GM12878 (cell line): ENCODE results near the gene IQCK. TPM values are rescaled to one million over a fixed set of nuclear protein-coding genes. Genes with fewer than 3 reads are reported as not detected.

Source experiments
- ATAC-seq: fragments of 200-7000 bp; cut with Tn5 transposase; 3 replicates; pipeline ENCODE4 v1.9.1; 2020; ENCODE audit warnings: mild to moderate bottlenecking, moderate library complexity
- BruUV-seq: library from RNA; stranded (reverse); fragments of 400-500 nt; replicated peaks from 2 replicates; lab custom pipeline; 2021; lab: Mats Ljungman, UMichigan
- CTCF ChIA-PET: fragments of 300-600 bp; sonication (Branson Sonifier 250); formaldehyde crosslinking; extraction: SDS; loops from one replicate; lab custom pipeline; 2021; ENCODE audit warnings: inconsistent platforms; lab: Yijun Ruan, JAX
- POLR2A ChIA-PET: fragments of 350-600 bp; formaldehyde crosslinking; extraction: SDS; loops from one replicate; lab custom pipeline; 2021; ENCODE audit warnings: inconsistent platforms; lab: Charles Lee
- RAD21 ChIA-PET: fragments of 300-600 bp; sonication (Branson Sonifier 250); formaldehyde crosslinking; loops from one replicate; lab custom pipeline; 2023; ENCODE audit warnings: antibody characterized with exemption; ENCODE audit not compliant: unreplicated experiment; lab: Charles Lee
- SMC1A ChIA-PET: fragments of 300-600 bp; sonication (Branson Sonifier 250); formaldehyde crosslinking; loops from one replicate; lab custom pipeline; 2023; ENCODE audit not compliant: unreplicated experiment, uncharacterized antibody; lab: Charles Lee
- DNase-seq: peaks from one replicate; pipeline ENCODE4 v3.0.0-alpha.2; 2011; ENCODE audit warnings: low read depth, low spot score
- FAIRE-seq: peaks from 3 replicates; lab custom pipeline; 2011; peaks lifted over from hg19 to GRCh38; lab: Jason Lieb, UNC
- H2AFZ ChIP-seq: 2 replicates; pipeline ENCODE4 v1.6.0; 2011; ENCODE audit warnings: low read depth, low read length, control low read depth; ENCODE audit not compliant: control insufficient read depth
- H3K27ac ChIP-seq: 2 replicates; pipeline ENCODE4 v1.5.1; 2011; ENCODE audit warnings: control low read depth; ENCODE audit not compliant: control insufficient read depth, insufficient read depth
- H3K27me3 ChIP-seq, 2 experiments: replicated peaks in 1 of 2; 2 replicates each; pipeline versions ENCODE4 v1.6.0 to v1.6.1; 2011; ENCODE audit warnings: low read length in 1 of 2; ENCODE audit not compliant: control insufficient read depth in 2 of 2, insufficient read depth in 2 of 2
- H3K36me3 ChIP-seq, 2 experiments: 2 replicates each; pipeline ENCODE4 v1.5.1; 2011; ENCODE audit warnings: low read length in 1 of 2; ENCODE audit not compliant: control insufficient read depth in 2 of 2, insufficient read depth in 2 of 2
- H3K4me1 ChIP-seq: 2 replicates; pipeline ENCODE4 v1.6.1; 2011; ENCODE audit warnings: mild to moderate bottlenecking, low read length, moderate library complexity, mixed read lengths; ENCODE audit not compliant: control insufficient read depth, insufficient read depth
- H3K4me2 ChIP-seq: 2 replicates; pipeline ENCODE4 v1.6.0; 2011; ENCODE audit warnings: control low read depth; ENCODE audit not compliant: control insufficient read depth, insufficient read depth
- H3K4me3 ChIP-seq: fragments of 200-600 bp; sonication (generic); 2 replicates; pipeline ENCODE4 v1.5.1; 2016
- H3K79me2 ChIP-seq: 2 replicates; pipeline ENCODE4 v1.6.0; 2011; ENCODE audit warnings: low read length; ENCODE audit not compliant: control insufficient read depth, insufficient read depth
- H3K9ac ChIP-seq: 2 replicates; pipeline ENCODE4 v1.8.0; 2011; ENCODE audit warnings: low read length, control low read depth, mixed read lengths; ENCODE audit not compliant: control insufficient read depth, insufficient read depth
- H3K9me3 ChIP-seq: replicated peaks from 3 replicates; pipeline ENCODE4 v1.5.1; 2011; ENCODE audit warnings: mild to moderate bottlenecking, low read length; ENCODE audit not compliant: control insufficient read depth, insufficient read depth
- H4K20me1 ChIP-seq: 2 replicates; pipeline ENCODE4 v1.6.0; 2011; ENCODE audit not compliant: control insufficient read depth, insufficient read depth
- ATF7 ChIP-seq: fragments of 450-650 bp; IDR thresholded peaks from 2 replicates; pipeline ENCODE4 v1.6.1; 2016; ENCODE audit warnings: low read depth, mild to moderate bottlenecking
- CUX1 ChIP-seq: IDR thresholded peaks from 2 replicates; pipeline ENCODE4 v1.6.1; 2012; ENCODE audit warnings: improper control_type of control experiment, low read depth, low read length; ENCODE audit not compliant: insufficient replicate concordance
- ETV6 ChIP-seq, 2 experiments: fragments of 450-650 bp in 1 of 2; IDR thresholded peaks in 1 of 2; conservative IDR thresholded peaks in 1 of 2; 2 replicates each; pipeline ENCODE4 v1.6.1; 2014; ENCODE audit warnings: antibody characterized with exemption in 1 of 2, borderline replicate concordance in 1 of 2, low read depth in 1 of 2, mild to moderate bottlenecking in 1 of 2, moderate library complexity in 1 of 2
- FOS ChIP-seq: IDR thresholded peaks from 3 replicates; pipeline ENCODE4 v1.6.1; 2011; ENCODE audit warnings: borderline replicate concordance; ENCODE audit not compliant: insufficient read length; ENCODE audit errors: extremely low read depth
- STAT1 ChIP-seq: fragments of 450-650 bp; conservative IDR thresholded peaks from 2 replicates; pipeline ENCODE4 v1.6.1; 2014; ENCODE audit warnings: antibody characterized with exemption, mild to moderate bottlenecking
- ZSCAN29 ChIP-seq: fragments of 450-650 bp; IDR thresholded peaks from 2 replicates; pipeline ENCODE4 v1.6.1; 2017; ENCODE audit warnings: mild to moderate bottlenecking, moderate library complexity
- WGBS: methylation state at CpG from one replicate; pipeline ENCODE4 v1.1.6; 2016; ENCODE audit warnings: low lambda C conversion rate; ENCODE audit not compliant: insufficient replicate concordance, insufficient coverage; ENCODE audit errors: missing lambda C conversion rate; 5-methylcytosine and 5-hydroxymethylcytosine counted together
- in situ Hi-C: fragments of 300-500 bp; cut with MboI; formaldehyde crosslinking; loops from 9 replicates; pipeline ENCODE4 v1.14.3; 2018; ENCODE audit warnings: mixed read lengths
- intact Hi-C: fragments of 100-400 bp; cut with micrococcal nuclease; formaldehyde crosslinking; loops from one replicate; pipeline ENCODE4 v1.14.2; 2022; ENCODE audit not compliant: unreplicated experiment
- polyA plus RNA-seq, 11 experiments: library from polyadenylated mRNA; depleted of rRNA in 4 of 11; unstranded in 6 of 11; stranded (reverse) in 5 of 11; fragments of >200 nt; fragmentation: Nextera tagmentation in 4 of 11; fragmentation: Illumina TruSeq in 1 of 11; extraction: Ambion mirVana in 4 of 11; extraction: Trizol in 1 of 11; gene quantifications; 1 replicate in 1 of 11; 2 replicates in 10 of 11; pipeline versions ENCODE4 v1.2.1 to v1.2.3, GENCODE V29; 2011 to 2016; ENCODE audit warnings: inconsistent platforms in 2 of 11, missing spikeins in 2 of 11, low read depth in 1 of 11
- total RNA-seq, 4 experiments: library from RNA; depleted of rRNA in 3 of 4; stranded (reverse); fragments of >200 nt in 3 of 4; fragmentation: Illumina TruSeq in 1 of 4; extraction: Trizol in 1 of 4; gene quantifications; 2 replicates each; pipeline versions ENCODE4 v1.2.1 to v1.2.3, GENCODE V29; 2013 to 2021

Gene IQCK
- total and polyA plus RNA-seq, 10 of the 15 experiments (the other 5 are each of a cell fraction or from before 2014, with no cell fraction given) = 1.0 to 4.2 (median 2.4) TPM

DNA sequence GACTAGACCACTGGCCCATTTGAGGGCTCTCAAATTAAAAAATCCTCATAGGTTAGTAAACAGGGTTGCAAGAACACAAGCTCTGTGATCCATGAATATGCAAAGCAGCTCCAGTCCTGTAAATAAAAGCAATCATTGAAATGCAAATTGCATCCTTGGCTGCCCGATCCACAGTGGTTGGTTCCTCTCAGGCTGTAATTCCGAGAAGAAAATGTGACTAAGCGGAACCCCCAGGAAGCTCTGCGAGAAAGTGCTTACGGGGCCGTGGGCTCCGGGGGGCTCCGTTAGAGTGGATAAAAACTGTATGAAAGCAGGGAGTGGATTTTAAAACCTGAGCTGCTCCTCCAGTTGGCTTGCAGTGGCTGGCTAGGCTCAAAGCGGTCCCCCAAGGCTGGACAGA is 164.1 kb downstream of the IQCK start:
- FAIRE-seq (no peak), DNase-seq (no peak), ATAC-seq (no peak)
- no peaks in the 10 kb centered on the region for H3K79me2 ChIP-seq
- no peaks in the 10 kb centered on the region for H3K4me1 ChIP-seq
- 66% methylated on average over 9 of the region's 9 CpGs for WGBS
- no peaks in the 10 kb centered on the region for H3K9me3 ChIP-seq
- H2AFZ ChIP-seq = no peak overlapping the region
- intact Hi-C loops = no loop called here
- no peak overlapping the region for H3K4me2 ChIP-seq
- BruUV-seq = no TSS peak
- RAD21 ChIA-PET = no interaction called here
- TF ChIP-seq STAT1 (no peak), FOS (no peak), ATF7 (no peak), ZSCAN29 (no peak), CUX1 (no peak), ETV6 (conservative IDR thresholded peaks at IDR 0.05 in 1 of 2, IDR thresholded peaks at IDR 0.05 in 1 of 2; ENCODE audit: borderline replicate concordance in 1 of 2, low read depth in 1 of 2) (no peak)
- POLR2A ChIA-PET = no interaction called here
- CTCF ChIA-PET = no interaction called here
- peaks cover 6 to 15% of the 10 kb centered on the region in 2 experiments for H3K27me3 ChIP-seq
- SMC1A ChIA-PET = interaction anchor here (0.8 to 1.2 kb wide), 3 partner anchors 79 to 278 kb away, joined by 3 read pairs; no protein-coding TSS in a partner anchor
- no peak overlapping the region for H3K4me3 ChIP-seq
- H4K20me1 ChIP-seq = no peaks in the 10 kb centered on the region
- no peaks in the 10 kb centered on the region for H3K36me3 ChIP-seq
- in situ Hi-C loops = no loop called here
- no peak overlapping the region for H3K27ac ChIP-seq
- H3K9ac ChIP-seq = no peak overlapping the region
